HG02678 (cell line): Measurements from ENCODE around the gene TXNDC8.
"Not testable (repeated sequence)": the region's sequence is repeated elsewhere in the genome, so short reads cannot be mapped to it uniquely, and the experiment has no call there.

Source experiments
- ATAC-seq: cut with Tn5 transposase; IDR thresholded peaks from one replicate; pipeline ENCODE4 v1.9.1; 2021; ENCODE audit warnings: mild to moderate bottlenecking, moderate library complexity; ENCODE audit not compliant: unreplicated experiment

The TXNDC8 gene

GRCh38 chr9:110337727-110338126 is at the start of gene TXNDC8:
Gene TXNDC8 (minus strand): TSS chr9:110337863.
- no peak for ATAC-seq

GRCh38 chr9:110383491-110383890 is 45.8 kb upstream of the TXNDC8 start:
- ATAC-seq, result no peak

- no peak for ATAC-seq
These were observed 45.1 kb upstream of the TXNDC8 start for GRCh38 chr9:110382731-110383130.

GRCh38 chr9:110371411-110372007 is 33.8 kb upstream of the TXNDC8 start:
- ATAC-seq, result no peak

GRCh38 chr9:110370315-110370714 is 32.7 kb upstream of the TXNDC8 start:
- ATAC-seq, result no peak

GRCh38 chr9:110364451-110364850 is 26.8 kb upstream of the TXNDC8 start:
- ATAC-seq, result no peak

GRCh38 chr9:110358992-110359391 is 21.3 kb upstream of the TXNDC8 start:
- ATAC-seq, result not testable (repeated sequence)

- ATAC-seq, result no peak
These were observed 19.8 kb upstream of the TXNDC8 start for GRCh38 chr9:110357505-110357904.

- no peak for ATAC-seq
These were observed 19.2 kb upstream of the TXNDC8 start for GRCh38 chr9:110356639-110357395.

- ATAC-seq, result no peak
These were observed 18.2 kb upstream of the TXNDC8 start for GRCh38 chr9:110355911-110356310.

GRCh38 chr9:110351009-110351467 is 13.4 kb upstream of the TXNDC8 start:
- ATAC-seq, result no peak

GRCh38 chr9:110346325-110346724 is 8.7 kb upstream of the TXNDC8 start:
- no peak for ATAC-seq

- ATAC-seq, result no peak
These were observed 7.2 kb upstream of the TXNDC8 start for GRCh38 chr9:110344821-110345220.

- ATAC-seq, result no peak
These were observed 5.9 kb upstream of the TXNDC8 start for GRCh38 chr9:110343551-110343950.

GRCh38 chr9:110340306-110340705 is 2.6 kb upstream of the TXNDC8 start:
- no peak for ATAC-seq

- ATAC-seq, result no peak
These were observed 480 bp upstream of the TXNDC8 start for GRCh38 chr9:110338143-110338542.

- ATAC-seq, result no peak
These were observed 1.3 kb downstream of the TXNDC8 start for GRCh38 chr9:110336363-110336762.

- ATAC-seq, result no peak
These were observed 2.8 kb downstream of the TXNDC8 start for GRCh38 chr9:110334871-110335270.

- peak; percentile 69 for ATAC-seq
These were observed 3.5 kb downstream of the TXNDC8 start for GRCh38 chr9:110334183-110334582.

- no peak for ATAC-seq
These were observed 4.9 kb downstream of the TXNDC8 start for GRCh38 chr9:110332766-110333165.

GRCh38 chr9:110330484-110331105 is 7.1 kb downstream of the TXNDC8 start:
- ATAC-seq, result no peak

- ATAC-seq, result no peak
These were observed 7.9 kb downstream of the TXNDC8 start for GRCh38 chr9:110329639-110330230.
